A549 (cell line): ENCODE results near the gene SNU13. TPM values are rescaled to one million over a fixed set of nuclear protein-coding genes. Genes with fewer than 3 reads are reported as not detected.

Experiments used
- ATAC-seq, 2 experiments: fragments of 200-7000 bp in 1 of 2; fragments of >200 bp in 1 of 2; cut with Nextera tagmentation in 1 of 2; cut with Tn5 transposase in 1 of 2; 3 replicates each; pipeline versions ENCODE4 v1.8.0 to v1.9.1; 2018 to 2020; ENCODE audit warnings: mild to moderate bottlenecking in 1 of 2, moderate library complexity in 1 of 2
- CTCF ChIA-PET: fragments of 300-600 bp; sonication (Branson Sonifier 250); formaldehyde crosslinking; extraction: SDS; loops from one replicate; lab custom pipeline; 2021; ENCODE audit warnings: antibody characterized with exemption, inconsistent platforms; lab: Yijun Ruan, JAX
- POLR2A ChIA-PET: fragments of 350-600 bp; formaldehyde crosslinking; extraction: SDS; loops from one replicate; lab custom pipeline; 2021; ENCODE audit warnings: antibody characterized with exemption, inconsistent platforms; lab: Yijun Ruan, JAX
- DNase-seq, 2 experiments: peaks; one replicate each; pipeline versions ENCODE4 v3.0.0 to v3.0.0-alpha.2; 2011 to 2016; ENCODE audit warnings: low read depth in 1 of 2, low spot score in 1 of 2
- FAIRE-seq: peaks from 2 replicates; lab custom pipeline; 2011; peaks lifted over from hg19 to GRCh38; lab: Jason Lieb, UNC
- H3K27ac ChIP-seq, 2 experiments: fragments of >200 bp; sonication (Bioruptor Twin); formaldehyde crosslinking; 3 replicates each; pipeline ENCODE4 v1.5.1; 2016 to 2017
- H3K4me1 ChIP-seq: fragments of >200 bp; sonication (Bioruptor Twin); formaldehyde crosslinking; 3 replicates; pipeline ENCODE4 v1.6.1; 2016
- H3K4me2 ChIP-seq: fragments of >200 bp; sonication (Bioruptor Twin); formaldehyde crosslinking; 3 replicates; pipeline ENCODE4 v1.6.1; 2016
- H3K4me3 ChIP-seq: fragments of >200 bp; sonication (Bioruptor Twin); formaldehyde crosslinking; 3 replicates; pipeline ENCODE4 v1.5.1; 2016
- H3K9me3 ChIP-seq: fragments of >200 bp; sonication (Bioruptor Twin); formaldehyde crosslinking; 3 replicates; pipeline ENCODE4 v1.6.1; 2016
- CHD2 ChIP-seq: fragments of 150-350 bp; IDR thresholded peaks from 2 replicates; pipeline ENCODE4 v1.6.1; 2014; ENCODE audit warnings: low read length; ENCODE audit not compliant: partially characterized antibody
- EHMT2 ChIP-seq: fragments of 200-600 bp; sonication (generic); IDR thresholded peaks from 2 replicates; pipeline ENCODE4 v1.6.1; 2016; ENCODE audit warnings: antibody characterized with exemption, low read depth, mild to moderate bottlenecking, moderate library complexity
- EP300 ChIP-seq, 2 experiments: fragments of >200 bp; sonication (Bioruptor Twin); formaldehyde crosslinking; IDR thresholded peaks; 2 replicates in 1 of 2; 3 replicates in 1 of 2; pipeline ENCODE4 v1.6.1; 2016 to 2017
- GATA3 ChIP-seq: IDR thresholded peaks from 2 replicates; pipeline ENCODE4 v1.6.1; 2012; ENCODE audit warnings: borderline replicate concordance
- HOXB5 ChIP-seq: fragments of 250-450 bp; sonication (Bioruptor Pico); IDR thresholded peaks from 2 replicates; pipeline ENCODE4 v1.5.0; 2020; ENCODE audit warnings: mild to moderate bottlenecking, moderate library complexity
- POLR2A ChIP-seq: IDR thresholded peaks from 2 replicates; pipeline ENCODE4 v1.6.1; 2012; ENCODE audit warnings: mild to moderate bottlenecking, low read length
- POLR2AphosphoS2 ChIP-seq: conservative IDR thresholded peaks from 2 replicates; pipeline ENCODE4 v1.6.1; 2012; ENCODE audit warnings: low read length, improper control_type of control experiment, inconsistent platforms
- RAD21 ChIP-seq, 2 experiments: fragments of >200 bp in 1 of 2; sonication (Bioruptor Twin) in 1 of 2; formaldehyde crosslinking in 1 of 2; IDR thresholded peaks in 1 of 2; conservative IDR thresholded peaks in 1 of 2; 2 replicates in 1 of 2; 3 replicates in 1 of 2; pipeline ENCODE4 v1.6.1; 2012 to 2018; ENCODE audit warnings: inconsistent platforms in 1 of 2
- SREBF2 ChIP-seq: fragments of 450-650 bp; IDR thresholded peaks from 2 replicates; pipeline ENCODE4 v1.6.1; 2014; ENCODE audit warnings: mild to moderate bottlenecking, moderate library complexity
- ZNF302 ChIP-seq: fragments of 250-450 bp; sonication (Bioruptor Pico); IDR thresholded peaks from 2 replicates; pipeline ENCODE4 v1.9.0; 2021; ENCODE audit warnings: inconsistent platforms, mild to moderate bottlenecking, moderate library complexity
- WGBS: methylation state at CpG from one replicate; pipeline ENCODE4 v1.1.6; 2017; ENCODE audit errors: missing lambda C conversion rate; 5-methylcytosine and 5-hydroxymethylcytosine counted together
- polyA plus RNA-seq, 4 experiments: library from polyadenylated mRNA; depleted of rRNA in 3 of 4; stranded (reverse); fragments of >200 nt; fragmentation: RNase III in 1 of 4; extraction: RNeasy Plus Mini Kit Qiagen cat#74134 plus additional on column Dnase treatment in 1 of 4; gene quantifications; 2 replicates in 3 of 4; 3 replicates in 1 of 4; pipeline ENCODE4 v1.2.3, GENCODE V29; 2011 to 2017
- TF ChIP-seq, protein P1 (sequence below): fragments of >200 bp; sonication (Bioruptor Twin); formaldehyde crosslinking; IDR thresholded peaks from 3 replicates; pipeline ENCODE4 v1.6.1; 2016
- TF ChIP-seq, protein P2 (sequence below): fragments of >200 bp; sonication (Bioruptor Twin); formaldehyde crosslinking; IDR thresholded peaks from 3 replicates; pipeline ENCODE4 v1.5.1; 2016
- TF ChIP-seq, protein P3 (sequence below): IDR thresholded peaks from 2 replicates; pipeline ENCODE4 v1.6.1; 2012; ENCODE audit warnings: low read depth, borderline replicate concordance

SNU13 gene
- polyA plus RNA-seq, 2 of the 4 experiments (the other 2 are of a cell fraction), result 92.2 to 118 TPM

DNA sequence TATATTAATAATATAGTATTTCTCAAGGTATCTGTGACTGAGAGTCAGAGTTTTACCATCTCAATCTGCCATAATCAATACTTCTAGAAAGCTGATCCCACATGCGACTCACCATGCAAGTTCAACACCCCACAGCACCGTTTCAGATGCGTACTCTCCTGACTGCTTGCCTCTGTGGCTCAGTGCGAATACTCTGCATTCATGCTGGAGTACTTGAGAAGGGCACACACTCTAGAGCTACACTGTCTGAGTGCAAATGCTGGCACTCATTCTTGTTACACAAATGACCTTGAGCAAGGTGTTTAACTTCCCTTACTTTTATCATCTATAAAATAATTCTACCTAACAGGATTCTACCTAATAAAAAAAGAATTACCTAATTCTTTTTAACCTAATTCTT, 12.5 kb downstream of the SNU13 start:
- TF ChIP-seq, protein P1, sequence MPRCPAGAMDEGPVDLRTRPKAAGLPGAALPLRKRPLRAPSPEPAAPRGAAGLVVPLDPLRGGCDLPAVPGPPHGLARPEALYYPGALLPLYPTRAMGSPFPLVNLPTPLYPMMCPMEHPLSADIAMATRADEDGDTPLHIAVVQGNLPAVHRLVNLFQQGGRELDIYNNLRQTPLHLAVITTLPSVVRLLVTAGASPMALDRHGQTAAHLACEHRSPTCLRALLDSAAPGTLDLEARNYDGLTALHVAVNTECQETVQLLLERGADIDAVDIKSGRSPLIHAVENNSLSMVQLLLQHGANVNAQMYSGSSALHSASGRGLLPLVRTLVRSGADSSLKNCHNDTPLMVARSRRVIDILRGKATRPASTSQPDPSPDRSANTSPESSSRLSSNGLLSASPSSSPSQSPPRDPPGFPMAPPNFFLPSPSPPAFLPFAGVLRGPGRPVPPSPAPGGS, result no peak
- TF ChIP-seq GATA3 (no peak), SREBF2 (no peak), EHMT2 (no peak), ZNF302 (CRISPR knock-in tag) (no peak)
- TF ChIP-seq, all 56 proteins: peak for 0
- 89% methylated on average over 4 of the region's 4 CpGs for WGBS
- no peak for FAIRE-seq
- no peak for ATAC-seq
- Histone ChIP-seq H3K4me2 (no peak overlapping the region), H3K4me1 (peaks cover 24% of the 10 kb centered on the region), H3K27ac (no peak overlapping the region), H3K9me3 (no peaks in the 10 kb centered on the region), H3K4me3 (no peak overlapping the region)
- ChIA-PET POLR2A (no interaction called here), CTCF (interaction anchor here (1.2 kb wide), 1 partner anchor 20 kb away, joined by 3 read pairs; no protein-coding TSS in a partner anchor)
- DNase-seq, result no peak

DNA sequence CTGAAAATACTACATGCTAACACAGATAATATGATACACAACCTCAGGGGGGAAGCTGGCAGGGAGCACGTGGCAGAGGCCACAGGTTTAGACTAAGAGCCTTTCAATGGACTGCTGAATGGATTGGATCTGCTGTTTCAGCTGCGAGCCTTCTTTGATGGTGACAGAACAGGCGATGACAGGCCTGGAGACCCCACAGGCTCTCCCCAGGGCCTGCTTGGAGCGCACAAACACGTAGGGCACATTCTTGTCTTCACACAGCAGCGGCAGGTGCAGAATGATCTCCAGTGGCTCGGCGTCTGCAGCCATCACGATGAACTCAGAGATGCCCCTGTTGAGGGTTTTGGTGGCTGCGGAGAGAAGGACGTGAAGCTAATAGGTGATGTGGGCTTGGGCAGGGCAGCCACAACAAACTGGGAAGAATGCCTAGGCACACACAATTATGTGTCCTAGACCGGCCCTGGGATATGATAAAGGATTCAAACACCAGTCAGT, 13.8 kb downstream of the SNU13 start:
- POLR2A ChIA-PET, result no interaction called here
- peaks cover 36% of the 10 kb centered on the region for H3K4me1 ChIP-seq
- H3K4me2 ChIP-seq, result no peak overlapping the region
- TF ChIP-seq POLR2A, result no peak
- TF ChIP-seq, all 56 proteins: peak for 0
- CTCF ChIA-PET, result interaction anchor here (1.3 to 1.7 kb wide), 2 partner anchors 8 to 9 kb away, joined by 5 to 6 read pairs; no protein-coding TSS in a partner anchor
- WGBS, result 88% methylated on average over 9 of the region's 12 CpGs
- H3K4me3 ChIP-seq, result no peak overlapping the region
- H3K27ac ChIP-seq, result no peak overlapping the region
- no peak for ATAC-seq
- no peak for FAIRE-seq
- no peaks in the 10 kb centered on the region for H3K9me3 ChIP-seq
- no peak for DNase-seq

DNA sequence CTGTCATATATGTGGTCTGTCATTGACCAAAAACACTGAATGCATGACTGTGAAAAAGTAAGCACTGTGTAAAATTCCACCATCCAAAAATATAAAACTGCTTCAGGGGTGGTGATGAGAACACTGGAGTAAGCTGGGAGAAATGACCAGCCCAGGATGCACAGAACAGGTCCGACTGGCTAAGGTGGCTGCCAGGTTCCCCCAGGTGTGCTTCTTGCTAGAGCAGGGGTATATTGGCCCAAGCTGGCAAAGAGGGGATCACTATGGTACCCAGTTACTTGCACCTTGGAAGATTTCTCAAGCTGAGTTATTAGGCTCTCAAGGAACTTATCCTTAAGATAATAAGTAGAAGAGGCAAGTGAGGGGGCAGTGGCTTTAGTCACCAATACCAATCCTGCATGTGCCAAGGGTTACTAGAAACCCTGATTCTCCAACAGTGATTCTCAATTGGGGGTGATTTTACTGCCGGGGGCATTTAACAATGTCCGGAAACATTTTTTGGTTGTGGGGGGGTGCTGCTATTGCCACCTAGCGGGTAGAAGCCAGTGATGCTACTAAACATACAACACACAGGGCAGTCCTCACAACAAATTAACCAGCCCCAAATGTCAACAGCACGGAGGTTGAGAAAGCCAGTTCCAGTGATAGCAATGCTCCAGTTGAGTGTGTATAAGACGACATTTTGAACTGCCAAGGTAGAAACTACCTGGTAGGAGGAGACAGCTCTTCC, 15.7 kb downstream of the SNU13 start:
- no peak for FAIRE-seq
- Histone ChIP-seq H3K4me3 (no peak overlapping the region), H3K4me1 (peaks cover 49% of the 10 kb centered on the region), H3K4me2 (0 out of 3 replicates have a peak overlapping the region, but pooled peaks have one; percentile 19), H3K27ac (peak overlapping the region; percentile 40 to 57; a peak in 4 of 6 replicates), H3K9me3 (no peaks in the 10 kb centered on the region)
- ATAC-seq, result peak; percentile 70 to 74; a peak in 5 of 6 replicates
- WGBS, result 22% methylated on average over 6 of the region's 6 CpGs
- TF ChIP-seq EP300 (IDR thresholded peaks at IDR 0.05) (no peak), POLR2A (no peak), HOXB5 (CRISPR knock-in tag) (0 out of 2 replicates have a peak, but pooled peaks have one; percentile 19), RAD21 (conservative IDR thresholded peaks at IDR 0.05 in 1 of 2, IDR thresholded peaks at IDR 0.05 in 1 of 2) (peak in 1 of 2 experiments; percentile 30; a peak in 3 of 5 replicates), POLR2AphosphoS2 (no peak), CHD2 (no peak), ZNF302 (CRISPR knock-in tag) (no peak)
- TF ChIP-seq, protein P2, sequence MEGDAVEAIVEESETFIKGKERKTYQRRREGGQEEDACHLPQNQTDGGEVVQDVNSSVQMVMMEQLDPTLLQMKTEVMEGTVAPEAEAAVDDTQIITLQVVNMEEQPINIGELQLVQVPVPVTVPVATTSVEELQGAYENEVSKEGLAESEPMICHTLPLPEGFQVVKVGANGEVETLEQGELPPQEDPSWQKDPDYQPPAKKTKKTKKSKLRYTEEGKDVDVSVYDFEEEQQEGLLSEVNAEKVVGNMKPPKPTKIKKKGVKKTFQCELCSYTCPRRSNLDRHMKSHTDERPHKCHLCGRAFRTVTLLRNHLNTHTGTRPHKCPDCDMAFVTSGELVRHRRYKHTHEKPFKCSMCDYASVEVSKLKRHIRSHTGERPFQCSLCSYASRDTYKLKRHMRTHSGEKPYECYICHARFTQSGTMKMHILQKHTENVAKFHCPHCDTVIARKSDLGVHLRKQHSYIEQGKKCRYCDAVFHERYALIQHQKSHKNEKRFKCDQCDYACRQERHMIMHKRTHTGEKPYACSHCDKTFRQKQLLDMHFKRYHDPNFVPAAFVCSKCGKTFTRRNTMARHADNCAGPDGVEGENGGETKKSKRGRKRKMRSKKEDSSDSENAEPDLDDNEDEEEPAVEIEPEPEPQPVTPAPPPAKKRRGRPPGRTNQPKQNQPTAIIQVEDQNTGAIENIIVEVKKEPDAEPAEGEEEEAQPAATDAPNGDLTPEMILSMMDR, result peak; percentile 54
- TF ChIP-seq, protein P3, sequence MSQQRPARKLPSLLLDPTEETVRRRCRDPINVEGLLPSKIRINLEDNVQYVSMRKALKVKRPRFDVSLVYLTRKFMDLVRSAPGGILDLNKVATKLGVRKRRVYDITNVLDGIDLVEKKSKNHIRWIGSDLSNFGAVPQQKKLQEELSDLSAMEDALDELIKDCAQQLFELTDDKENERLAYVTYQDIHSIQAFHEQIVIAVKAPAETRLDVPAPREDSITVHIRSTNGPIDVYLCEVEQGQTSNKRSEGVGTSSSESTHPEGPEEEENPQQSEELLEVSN, result no peak
- POLR2A ChIA-PET, result no interaction called here
- CTCF ChIA-PET, result interaction anchor here (0.6 to 2.7 kb wide), 9 partner anchors 9 to 261 kb away, joined by 3 to 10 read pairs (median 4); no protein-coding TSS in a partner anchor
- DNase-seq, result peak; percentile 46 to 58
